ENCODE data around the gene FOXL2. TPM values are rescaled to one million over a fixed set of nuclear protein-coding genes. Genes with fewer than 3 reads are reported as not detected.

The FOXL2 gene
- under 0.01 TPM in 1 of 2 replicates, not detected in the other for total RNA-seq

DNA sequence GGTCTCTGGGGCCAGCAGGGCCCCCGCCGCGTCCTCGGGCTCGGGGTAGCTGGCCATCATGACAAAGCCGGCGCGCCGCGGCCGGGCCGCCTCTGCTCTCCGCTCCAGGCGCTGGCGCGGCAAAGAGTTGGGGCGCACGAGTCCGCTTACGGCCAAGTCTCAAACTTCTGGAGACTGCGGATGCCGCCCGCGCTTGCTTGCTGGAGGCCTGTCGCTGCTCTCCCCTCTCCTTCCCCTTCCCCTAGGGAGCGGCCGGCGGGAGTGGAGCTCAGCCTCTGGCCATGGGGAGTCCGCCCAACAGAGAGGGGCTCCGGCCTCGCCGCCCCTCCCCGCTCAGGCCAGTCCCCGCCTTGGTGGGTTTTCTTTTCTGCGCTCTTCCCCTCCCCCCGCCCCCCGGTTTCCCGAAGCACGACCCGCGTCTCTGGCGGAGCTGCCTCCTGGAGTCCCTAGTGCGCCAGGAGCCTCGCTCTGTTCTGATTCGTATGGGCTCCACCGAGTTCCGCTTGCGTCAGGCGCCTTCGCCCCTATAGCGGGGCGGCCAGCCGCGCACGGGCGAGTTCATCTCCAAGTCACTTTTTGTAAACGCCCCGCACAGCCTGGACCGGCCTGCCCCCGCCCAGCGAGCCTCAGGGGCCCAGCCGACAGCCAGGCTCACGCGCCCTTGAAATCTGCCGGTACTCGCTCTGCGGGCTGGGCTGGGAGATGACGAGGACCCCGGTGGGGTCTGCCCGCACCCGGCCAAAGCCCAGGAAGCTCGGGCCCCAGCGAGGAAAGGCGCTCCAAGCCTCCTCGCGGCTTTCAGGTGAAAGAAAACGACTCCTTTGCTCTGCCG is at the start of gene FOXL2, which contains the start of gene FOXL2NB:
Gene FOXL2 (minus strand): TSS at position 475 of the 832 bp plus-strand sequence. CDS start 415 bp downstream, at position 60.
Gene FOXL2NB (plus strand): TSS at position 555 of the 832 bp plus-strand sequence. CDS start 148 bp downstream, at position 703.
- no peak for DNase-seq (ENCODE audit: low read depth in 2 of 2)

- no peak for DNase-seq (ENCODE audit: low read depth in 2 of 2)
Observed at GRCh38 chr3:138995706-138996105, 48.8 kb upstream of the FOXL2 start.

GRCh38 chr3:138987181-138987580 is 40.2 kb upstream of the FOXL2 start:
- DNase-seq (ENCODE audit: low read depth in 2 of 2) = no peak

GRCh38 chr3:138985932-138986331 is 39.0 kb upstream of the FOXL2 start:
- DNase-seq (ENCODE audit: low read depth in 2 of 2) = no peak

DNA sequence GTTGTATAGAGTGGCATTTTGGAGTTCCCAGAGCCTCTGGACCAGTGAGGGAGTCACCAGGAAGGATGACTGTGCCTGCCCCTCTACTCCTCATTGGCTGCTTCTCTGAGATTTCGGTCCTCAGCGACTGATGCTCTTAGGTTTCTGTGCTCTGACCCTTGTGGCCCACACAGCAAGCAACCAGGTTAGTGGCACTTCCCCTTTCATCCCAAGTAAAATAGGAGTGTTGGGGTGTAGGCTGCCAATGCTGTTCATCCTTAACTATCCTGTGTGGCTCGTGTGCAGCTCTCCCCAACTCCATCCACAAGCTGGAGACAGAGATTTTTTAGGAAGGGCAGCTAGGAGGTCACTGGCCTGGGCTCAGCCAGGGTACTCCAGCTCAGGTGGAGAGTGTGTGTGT is 37.9 kb upstream of the FOXL2 start:
- DNase-seq (ENCODE audit: low read depth in 2 of 2) = no peak

GRCh38 chr3:138976047-138976446 is 29.1 kb upstream of the FOXL2 start:
- no peak for DNase-seq (ENCODE audit: low read depth in 2 of 2)

DNA sequence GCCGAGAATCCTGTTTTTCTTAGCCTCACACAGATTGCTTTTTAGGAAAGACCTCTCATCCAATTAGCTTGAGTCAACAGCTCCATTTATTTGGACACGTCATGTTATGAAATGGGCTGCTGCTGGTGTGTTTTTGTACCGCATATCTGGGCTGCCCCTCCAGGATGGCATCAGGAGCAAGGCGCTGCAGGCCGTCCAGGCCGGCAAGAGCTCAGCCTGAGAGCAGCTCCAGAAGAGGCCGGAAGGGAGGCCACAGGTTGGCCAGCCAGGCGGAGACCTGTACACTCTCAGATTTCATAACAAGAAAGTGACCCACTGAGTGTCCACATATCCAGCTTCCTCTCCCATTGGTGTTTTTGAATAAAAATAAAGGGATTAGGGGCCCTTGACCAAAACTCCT is 28.4 kb upstream of the FOXL2 start:
- DNase-seq (ENCODE audit: low read depth in 2 of 2) = no peak

DNA sequence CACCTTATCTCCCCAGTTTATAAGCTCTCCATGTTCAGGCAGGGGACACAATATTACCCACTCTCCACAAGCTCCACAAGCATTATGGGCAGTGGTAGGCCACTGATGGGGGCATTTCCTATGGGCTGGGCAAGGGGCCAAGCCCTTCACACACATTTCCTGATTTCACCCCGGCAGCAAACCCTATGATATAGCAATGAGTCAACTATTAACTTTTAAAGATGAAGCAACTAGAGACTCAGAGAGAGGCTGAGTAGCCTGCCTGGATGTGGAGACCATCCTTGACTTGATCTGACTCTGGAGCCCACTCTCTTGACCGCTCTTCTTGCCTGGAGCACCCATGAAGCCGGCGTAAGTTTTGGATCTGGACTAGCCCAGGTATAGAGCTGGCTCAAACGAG is 27.5 kb upstream of the FOXL2 start:
- peak in 1 of 2 donors; percentile 29 for DNase-seq (ENCODE audit: low read depth in 2 of 2)

DNA sequence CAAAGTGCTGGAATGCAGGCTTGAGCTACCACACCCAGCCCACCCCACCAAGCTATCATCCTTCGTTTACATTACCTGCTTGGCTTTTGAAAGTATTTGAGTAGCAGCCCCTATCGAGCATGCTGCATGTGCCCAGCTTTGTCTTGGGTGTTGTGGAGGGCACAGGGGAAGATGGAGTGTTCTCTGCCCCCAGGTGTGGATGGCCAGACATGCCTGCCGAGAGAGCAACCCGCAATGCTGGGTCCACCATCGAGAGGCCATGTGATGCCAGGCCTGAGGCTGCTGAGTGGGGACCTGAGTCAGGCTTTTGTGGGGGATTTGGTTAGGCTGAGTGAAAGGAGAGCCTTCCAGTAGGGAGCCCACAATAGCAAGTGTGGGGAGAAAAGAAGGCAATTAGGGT is 26.0 kb upstream of the FOXL2 start:
- DNase-seq (ENCODE audit: low read depth in 2 of 2) = no peak

- DNase-seq (ENCODE audit: low read depth in 2 of 2) = no peak
Observed at GRCh38 chr3:138971766-138972320, 24.9 kb upstream of the FOXL2 start.

- DNase-seq (ENCODE audit: low read depth in 2 of 2) = no peak
Observed at GRCh38 chr3:138964923-138965322, 18.0 kb upstream of the FOXL2 start.

GRCh38 chr3:138964264-138964663 is 17.3 kb upstream of the FOXL2 start:
- DNase-seq (ENCODE audit: low read depth in 2 of 2) = no peak

- no peak for DNase-seq (ENCODE audit: low read depth in 2 of 2)
Observed at GRCh38 chr3:138962854-138963560, 16.1 kb upstream of the FOXL2 start.

DNA sequence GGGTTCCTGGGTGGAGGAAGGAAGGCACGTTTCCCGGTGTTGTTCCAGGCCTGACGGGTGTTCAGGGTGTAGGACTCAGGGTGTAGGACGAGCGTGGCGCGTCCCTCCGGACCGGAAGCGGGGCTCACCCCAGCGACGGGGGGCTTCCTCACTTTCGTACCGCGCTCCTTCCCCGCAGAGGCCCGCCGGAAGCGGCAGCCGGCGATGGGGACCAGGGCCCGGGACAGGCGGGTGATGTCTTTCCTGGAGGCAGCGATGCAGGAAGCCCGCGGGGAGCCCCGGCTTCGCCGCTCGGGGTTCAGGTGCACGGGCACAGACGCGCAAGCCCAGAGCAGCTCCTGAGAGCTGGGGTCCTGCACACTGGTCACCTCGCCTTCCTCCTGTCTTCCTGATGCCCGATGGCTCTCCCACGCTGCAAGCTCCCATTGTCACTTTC is 13.5 kb upstream of the FOXL2 start:
- no peak for DNase-seq (ENCODE audit: low read depth in 2 of 2)

DNA sequence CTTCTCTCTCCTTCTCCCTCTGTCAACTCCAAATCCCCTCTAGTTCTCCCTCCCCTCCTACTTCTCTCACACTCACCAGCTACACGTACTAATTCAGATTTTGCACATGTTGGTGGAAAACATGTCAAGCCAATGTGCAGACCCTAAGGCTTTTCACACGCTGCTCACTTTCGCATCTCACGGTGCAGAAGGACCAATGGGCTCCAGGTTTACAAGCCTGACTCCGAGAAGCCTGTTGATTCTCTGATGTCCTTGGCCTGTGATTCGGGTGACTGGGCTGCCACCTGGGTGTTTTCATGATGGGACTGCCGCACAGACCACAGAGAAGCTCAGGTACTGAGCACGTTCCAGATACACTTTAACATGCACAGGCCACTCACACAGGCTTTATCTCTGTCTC is 3.8 kb upstream of the FOXL2 start:
- DNase-seq (ENCODE audit: low read depth in 2 of 2) = no peak

- DNase-seq (ENCODE audit: low read depth in 2 of 2) = peak in 1 of 2 donors; percentile 31
Observed at GRCh38 chr3:138950006-138950644, 3.2 kb upstream of the FOXL2 start.

DNA sequence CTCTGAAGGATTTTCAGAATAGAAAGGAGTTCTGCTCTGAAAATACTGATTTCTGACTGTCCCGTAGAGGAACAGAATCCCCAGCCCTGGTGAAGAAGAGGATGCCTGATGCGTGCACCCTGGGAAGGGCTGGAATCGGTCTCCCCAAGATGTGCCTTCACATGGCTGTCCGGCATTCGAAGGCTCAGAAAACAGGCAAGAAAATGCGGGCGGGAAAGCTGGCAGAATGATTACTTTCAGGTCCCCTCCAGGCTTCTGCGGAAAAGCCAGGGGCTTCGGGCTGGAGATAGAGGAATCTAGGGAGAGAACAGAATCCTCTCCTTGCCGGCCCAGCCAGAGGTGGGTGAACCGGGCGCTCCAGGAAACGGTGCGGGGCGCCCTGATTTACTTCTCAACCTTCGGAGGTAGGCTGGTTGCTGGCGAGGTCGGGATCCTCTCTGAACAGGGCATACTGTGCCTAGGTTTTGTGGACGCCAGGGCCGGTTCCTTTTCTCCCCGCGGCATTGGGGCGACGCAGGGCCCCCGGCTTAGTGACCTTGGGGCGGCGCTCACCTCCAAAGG is 2.6 kb upstream of the FOXL2 start:
- no peak for DNase-seq (ENCODE audit: low read depth in 2 of 2)

DNA sequence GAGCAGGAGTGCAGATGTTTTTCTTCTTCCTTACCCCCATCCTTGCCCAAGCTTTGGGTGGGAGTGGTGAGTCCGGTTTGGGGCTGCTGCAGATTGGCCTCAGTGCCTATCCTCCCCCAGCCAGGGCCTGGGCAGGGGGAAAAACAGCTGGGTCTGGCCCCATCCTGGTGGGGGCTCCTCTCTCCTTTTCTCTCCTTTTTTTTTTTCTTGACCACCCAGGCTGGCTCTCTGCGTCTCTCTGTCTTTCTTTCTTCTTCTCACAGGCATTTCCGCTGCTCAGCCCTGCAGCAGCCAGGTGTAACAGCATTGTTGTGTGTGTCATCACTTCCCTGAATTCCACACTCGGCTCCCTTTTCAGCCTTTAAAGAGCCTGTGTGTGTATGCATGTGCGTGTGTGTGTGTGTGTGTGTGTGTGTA is 2.1 kb upstream of the FOXL2 start:
- no peak for DNase-seq (ENCODE audit: low read depth in 2 of 2)

DNA sequence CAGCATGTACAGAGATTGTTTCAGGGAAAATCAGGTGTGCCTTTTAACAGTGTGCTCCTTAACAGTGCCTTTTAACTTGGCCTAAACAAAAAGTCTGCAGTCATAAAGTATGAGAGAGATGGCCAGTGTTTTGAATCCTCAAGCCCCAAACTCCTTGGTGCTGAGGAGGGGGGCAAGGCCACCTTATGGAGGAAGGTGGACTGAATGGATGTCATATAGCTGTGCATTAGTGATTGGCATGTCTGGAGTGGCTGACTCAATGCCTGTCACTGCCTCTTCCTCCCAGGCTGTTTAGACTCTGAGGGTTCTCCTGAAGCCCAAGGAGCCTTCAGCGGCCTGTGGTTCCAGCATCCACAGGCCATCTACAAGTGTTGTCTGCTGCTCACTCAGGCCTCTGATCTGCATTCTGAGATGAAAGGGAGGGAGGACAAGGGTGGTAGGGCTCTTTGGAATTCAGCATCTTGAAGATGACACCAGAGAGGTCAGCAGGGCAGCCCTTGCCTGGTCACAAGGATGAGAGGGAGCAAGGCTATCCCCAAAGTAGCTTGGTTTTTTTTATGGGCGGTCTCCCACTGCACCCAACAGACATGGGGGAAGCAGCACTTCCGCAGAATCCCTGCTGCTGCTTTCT is 1.5 kb upstream of the FOXL2 start:
- DNase-seq (ENCODE audit: low read depth in 2 of 2) = no peak

GRCh38 chr3:138947495-138948121 is 671 bp upstream of the FOXL2 start:
- no peak for DNase-seq (ENCODE audit: low read depth in 2 of 2)

Data from lung microvascular endothelial cell (primary cell).